HG03565 (cell line): ENCODE data around the gene SMAP1.

Experiments
- ATAC-seq: cut with Tn5 transposase; IDR thresholded peaks from one replicate; pipeline ENCODE4 v1.9.1; 2021; ENCODE audit warnings: mild to moderate bottlenecking, moderate library complexity; ENCODE audit not compliant: unreplicated experiment

Gene SMAP1

DNA sequence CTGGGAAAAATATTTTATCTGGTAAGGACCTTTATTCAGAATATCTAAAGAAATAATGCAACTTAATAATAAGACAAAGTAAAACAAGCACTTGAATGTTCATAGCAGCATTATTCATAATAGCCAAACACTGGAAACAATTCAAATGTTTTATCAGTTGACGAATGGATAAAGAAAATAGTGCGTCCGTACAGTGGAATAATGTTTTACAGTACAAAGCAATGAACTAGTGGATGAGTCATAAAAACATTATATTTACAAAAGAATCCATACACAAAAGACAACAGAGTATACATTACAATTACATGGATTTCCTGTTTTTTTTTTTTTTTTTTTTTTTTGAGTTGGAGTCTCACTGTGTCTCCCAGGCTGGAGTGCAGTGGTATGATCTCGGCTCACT lies 12.7 kb downstream of the SMAP1 start:
- no peak for ATAC-seq

DNA sequence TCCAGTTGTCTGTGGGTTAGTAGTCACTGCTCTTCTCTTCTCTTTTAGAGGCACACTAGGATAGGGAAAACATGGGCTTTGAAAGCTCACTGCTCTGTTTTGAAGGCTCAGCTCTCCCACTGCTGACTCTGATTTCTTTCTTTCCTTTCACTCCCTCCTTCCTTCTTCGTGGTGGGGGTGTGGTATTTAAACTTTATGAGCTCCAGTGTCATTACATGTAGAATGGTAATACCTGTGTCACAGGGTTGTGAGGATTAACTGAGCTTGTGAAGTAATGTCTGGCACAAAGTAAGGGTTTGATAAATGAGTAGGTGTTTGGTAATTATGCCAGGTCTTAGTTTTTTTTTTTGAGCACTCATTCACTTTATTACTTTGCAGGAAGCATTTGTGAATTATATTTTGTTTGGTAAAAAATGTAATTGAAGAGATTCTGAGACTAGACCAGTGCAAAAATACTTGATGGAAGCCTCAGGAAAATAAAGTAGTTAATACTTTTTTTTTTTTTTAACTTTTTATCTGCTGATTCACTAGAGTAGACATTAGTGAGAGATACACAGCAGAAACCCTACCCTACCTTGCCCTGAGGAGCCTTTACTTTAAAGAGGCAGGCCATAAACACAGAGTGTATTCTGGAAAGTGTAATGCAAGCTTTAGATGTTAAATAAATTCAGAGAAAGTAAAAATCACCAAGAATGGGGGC lies 17.3 kb downstream of the SMAP1 start:
- no peak for ATAC-seq

DNA sequence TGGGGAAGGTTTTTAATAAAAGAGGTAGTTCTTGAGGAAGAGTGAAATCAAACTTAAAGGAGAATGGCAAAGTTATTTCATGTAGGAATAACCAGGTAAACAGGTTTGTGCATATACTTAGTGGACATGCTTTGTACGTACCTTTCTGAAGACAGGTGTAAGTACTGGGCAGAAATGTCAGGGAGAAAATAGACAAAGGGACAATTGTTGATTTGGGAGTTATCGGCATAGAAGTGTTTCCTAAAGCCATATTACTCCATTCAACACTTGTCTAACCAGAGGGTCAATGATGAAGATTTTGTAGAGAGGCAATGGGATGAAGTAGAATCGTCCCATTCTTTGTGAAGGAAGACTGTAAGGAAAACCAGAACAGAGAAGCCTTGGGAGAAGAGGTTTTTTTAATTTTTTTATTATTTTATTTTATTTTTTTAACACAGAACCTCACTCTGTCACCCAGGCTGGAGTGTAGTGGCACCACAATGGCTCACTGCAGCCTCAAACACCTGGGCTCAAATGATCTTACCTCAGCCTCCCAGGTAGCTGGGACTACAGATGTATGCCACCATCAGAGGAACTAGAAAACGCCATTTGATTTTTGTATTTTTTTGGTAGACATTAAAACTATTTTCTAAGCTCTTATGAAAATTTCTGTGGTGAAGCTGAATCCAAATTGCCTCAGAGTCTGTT lies 18.0 kb downstream of the SMAP1 start:
- no peak for ATAC-seq

DNA sequence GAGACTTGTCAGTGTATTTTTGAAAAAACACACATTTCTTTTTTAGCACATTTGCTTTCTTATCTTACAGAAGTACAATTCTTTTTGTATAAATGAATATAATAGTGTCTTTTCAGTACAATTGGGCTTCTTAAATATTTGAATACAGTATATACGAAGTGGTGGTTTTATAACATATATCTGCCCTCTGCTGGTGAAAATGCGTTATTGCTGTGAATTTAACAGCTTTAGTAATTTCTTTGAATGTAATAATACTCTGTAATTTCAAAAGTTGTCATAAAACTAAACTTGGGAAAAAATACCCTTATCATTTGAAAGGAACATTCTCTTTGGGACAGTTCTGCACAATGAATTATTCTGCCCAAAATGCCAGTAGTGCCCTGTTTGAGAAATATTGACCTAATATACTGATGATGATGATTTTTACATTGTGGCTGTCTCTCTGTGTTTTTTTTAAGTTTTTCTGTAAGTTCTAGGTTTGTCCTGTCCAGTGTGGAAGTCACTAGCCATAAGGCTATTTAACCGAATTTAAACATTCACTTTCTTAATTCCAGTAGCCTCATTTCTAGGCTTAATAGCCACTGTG lies 19.0 kb downstream of the SMAP1 start:
- ATAC-seq = peak; percentile 71

DNA sequence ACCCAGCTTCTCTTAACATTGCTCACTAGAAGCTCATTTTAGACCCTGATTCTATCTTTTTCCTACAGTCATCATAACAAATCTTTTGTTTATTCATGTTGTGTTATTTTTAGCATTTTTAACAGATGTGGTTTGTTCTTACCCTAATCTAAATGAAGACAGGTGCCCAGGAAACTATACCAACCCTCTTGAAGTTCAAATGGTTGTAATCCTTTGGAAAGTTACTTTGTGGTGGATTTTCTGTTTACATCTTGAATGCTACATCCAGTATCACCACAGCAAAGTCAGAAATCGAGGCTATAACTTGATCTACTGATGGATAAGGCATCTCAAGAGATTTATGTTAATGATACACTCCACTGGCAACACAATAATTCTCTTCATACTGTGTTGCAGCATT lies 26.2 kb downstream of the SMAP1 start:
- ATAC-seq = no peak

DNA sequence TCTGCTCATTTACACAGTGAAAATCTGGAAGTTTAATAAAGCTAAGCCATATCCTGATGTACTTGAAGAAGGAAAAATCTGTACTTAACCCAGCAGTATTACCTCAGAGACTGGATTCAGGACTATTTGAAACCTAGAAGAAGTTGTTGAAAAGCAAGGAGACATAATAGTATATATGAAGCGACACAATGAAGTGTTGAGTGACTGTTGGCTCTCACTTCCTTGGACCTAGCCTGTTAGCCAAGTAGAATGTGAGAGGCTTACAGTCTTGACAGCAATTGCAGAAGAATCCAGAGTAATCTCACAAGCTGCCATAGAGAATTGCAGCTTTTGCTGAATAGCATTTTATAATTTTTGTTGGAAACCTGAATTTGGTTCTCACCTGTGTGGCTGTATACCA lies 26.7 kb downstream of the SMAP1 start:
- no peak for ATAC-seq

DNA sequence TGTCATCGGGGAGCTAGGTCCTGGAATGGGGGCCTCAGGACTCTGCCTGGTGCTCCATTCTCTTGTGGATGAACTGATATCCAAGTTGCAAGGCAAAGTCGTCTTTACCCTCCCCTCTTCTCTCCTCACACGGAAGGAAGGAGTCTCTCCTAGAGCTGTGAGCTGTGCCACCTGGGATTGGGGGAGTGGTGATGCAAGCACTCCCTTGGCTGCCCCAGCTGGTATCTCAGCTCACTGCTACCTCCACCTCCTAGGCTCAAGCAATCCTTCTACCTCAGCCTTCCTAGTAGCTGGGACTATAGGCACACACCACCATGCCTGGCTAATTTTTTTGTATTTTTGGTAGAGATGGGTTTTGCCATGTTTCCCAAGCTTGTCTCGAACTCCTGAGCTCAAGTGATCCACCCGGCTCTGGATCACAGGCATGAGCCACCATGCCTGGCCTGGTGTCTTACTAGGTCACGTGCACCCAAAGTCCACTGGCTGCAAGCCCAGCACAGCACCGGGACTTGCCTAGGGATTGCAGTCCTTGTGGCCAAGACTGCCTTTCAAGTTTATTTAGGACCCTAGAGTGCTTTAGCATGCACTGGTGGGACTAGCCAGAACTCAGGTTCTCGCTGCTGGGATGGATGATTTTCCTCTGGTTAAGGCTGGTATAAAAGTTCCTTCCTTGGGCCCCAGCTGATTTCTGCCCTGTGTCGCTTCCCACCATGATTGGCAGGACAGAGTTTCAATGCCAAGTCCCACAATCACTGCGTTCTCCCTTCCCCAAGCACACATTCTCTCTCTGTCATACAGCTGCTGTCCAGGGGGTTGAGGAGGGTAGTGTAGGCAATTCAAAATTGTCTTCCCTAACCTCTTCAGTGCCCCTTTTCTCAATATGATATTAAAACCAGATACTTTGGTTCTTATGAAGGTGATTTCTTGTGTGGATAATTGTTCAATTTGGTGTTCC lies 33.5 kb downstream of the SMAP1 start:
- no peak for ATAC-seq

DNA sequence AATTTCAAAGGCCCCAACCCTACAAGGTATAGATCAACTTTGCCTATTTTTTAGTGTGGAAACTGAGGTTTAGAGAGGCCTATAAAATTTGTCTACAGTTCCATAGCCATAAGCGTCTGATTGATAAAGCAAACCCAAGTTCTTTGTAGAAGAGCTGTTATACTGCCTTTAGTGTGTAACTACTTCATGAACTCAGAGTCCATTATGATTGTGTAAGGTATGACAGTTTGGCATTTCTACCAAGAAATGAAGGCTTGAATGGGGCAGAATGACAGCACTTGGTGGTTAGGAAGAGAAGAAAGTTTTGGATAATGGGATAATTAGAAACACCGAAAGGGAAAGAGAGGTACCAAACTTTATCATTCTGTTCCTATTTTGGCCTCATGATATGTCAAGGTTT lies 38.1 kb downstream of the SMAP1 start:
- no peak for ATAC-seq

DNA sequence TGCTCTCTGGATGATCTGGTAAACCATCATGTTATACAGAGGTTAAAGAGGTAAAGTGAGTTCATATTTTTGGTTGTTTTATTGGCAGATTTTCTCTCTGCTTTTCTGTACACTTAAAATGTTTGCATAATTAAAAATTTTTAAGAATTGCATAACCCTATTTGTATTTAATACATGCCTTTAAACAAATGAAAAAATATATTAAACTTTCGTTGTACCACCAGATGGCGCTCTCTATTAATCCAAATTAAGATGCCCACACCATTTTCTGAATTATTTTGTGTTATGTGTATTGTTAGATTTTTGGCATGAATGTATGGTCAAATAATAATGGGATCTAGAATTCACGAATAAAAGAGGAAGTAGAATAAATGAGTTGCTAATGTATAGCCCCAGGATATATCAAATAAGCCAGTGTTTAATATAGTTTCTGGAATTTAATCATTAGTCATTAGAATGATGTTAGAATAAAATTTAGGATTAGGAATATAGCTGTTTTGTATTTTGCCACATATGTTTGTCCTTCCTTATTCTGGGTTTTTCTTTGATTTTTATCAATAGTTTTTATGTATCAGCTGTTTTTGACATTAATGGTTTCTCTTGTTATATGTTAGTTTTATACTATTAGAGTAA lies 38.9 kb downstream of the SMAP1 start:
- ATAC-seq = no peak

DNA sequence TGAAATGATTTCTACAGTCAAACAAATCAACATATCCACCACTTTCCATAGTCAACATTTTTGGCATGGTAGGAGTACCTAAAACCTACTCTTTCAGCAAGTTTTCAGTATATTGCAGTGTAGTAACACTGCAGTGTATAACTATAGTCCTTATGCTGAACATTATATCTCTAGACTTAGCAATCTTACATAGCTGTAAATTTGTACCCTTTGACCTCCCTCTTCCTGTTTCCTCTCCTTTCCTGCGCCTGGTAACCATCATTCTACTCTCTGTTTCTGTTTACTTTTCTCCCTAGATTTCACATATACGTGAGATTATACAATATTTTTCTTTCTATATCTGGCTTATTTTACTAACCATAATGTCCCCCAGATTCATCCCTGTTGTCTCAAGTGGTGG lies 40.2 kb downstream of the SMAP1 start:
- ATAC-seq = no peak

DNA sequence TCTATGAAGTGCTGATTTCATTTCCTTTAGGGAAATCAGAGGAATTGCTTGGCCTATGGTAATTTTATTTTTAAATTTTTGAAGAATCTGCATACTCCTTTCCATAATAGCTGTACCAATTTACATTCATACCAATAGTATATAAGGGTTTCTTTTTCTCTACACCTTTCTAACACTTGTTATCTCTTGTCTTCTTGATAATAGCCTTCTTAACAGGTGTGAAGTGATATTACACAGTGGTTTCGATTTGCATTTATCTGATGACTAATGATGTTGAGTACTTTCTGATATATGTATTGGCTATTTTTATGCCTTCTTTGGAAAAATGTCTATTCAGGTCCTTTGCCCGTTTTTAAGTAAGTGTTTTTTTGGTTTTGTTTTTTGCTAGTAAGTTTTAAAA lies 40.8 kb downstream of the SMAP1 start:
- peak; percentile 48 for ATAC-seq

DNA sequence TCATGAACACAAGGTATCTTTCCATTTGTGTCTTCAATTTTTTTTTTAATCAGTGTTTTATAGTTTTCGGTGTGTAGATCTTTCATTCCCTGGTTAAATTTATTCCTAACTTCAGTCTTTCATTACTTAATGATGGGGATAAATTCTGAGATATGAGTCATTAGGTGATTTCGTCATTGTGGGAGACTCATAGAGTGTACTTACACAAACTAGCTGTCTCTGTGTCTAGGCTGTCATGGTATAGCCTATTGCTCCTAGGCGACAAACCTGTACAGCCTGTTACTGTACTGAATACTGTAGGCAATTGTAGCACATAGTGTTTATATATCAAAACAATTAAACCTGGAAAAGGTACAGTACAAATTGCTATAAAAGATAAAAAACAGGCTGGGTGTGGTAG lies 42.1 kb downstream of the SMAP1 start:
- no peak for ATAC-seq

DNA sequence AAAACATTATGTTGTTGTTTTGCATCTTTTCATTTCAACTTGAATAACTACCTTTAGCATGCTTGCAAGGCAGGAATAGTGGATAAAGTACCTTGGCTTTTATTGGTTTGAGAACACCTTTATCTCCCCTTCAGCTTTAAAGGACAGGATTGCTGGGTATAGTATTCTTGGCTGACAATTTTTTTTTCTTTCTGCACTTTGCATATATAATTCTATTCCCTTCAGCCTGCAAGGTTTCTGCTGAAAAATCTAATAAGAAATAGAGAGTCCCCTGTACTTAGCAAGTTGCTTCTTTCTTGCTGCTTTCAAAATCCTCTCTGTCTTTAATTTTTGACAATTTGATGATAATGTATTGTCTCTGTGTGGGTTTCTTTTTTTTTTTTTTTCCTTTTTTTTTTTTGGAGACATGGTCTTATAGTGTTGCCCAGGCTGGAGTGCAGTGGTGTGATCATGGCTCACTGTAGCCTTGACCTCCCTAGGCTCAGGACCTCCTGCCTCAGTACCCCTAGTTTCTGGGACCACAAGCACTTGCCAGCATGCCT lies 47.1 kb downstream of the SMAP1 start:
- ATAC-seq = no peak

DNA sequence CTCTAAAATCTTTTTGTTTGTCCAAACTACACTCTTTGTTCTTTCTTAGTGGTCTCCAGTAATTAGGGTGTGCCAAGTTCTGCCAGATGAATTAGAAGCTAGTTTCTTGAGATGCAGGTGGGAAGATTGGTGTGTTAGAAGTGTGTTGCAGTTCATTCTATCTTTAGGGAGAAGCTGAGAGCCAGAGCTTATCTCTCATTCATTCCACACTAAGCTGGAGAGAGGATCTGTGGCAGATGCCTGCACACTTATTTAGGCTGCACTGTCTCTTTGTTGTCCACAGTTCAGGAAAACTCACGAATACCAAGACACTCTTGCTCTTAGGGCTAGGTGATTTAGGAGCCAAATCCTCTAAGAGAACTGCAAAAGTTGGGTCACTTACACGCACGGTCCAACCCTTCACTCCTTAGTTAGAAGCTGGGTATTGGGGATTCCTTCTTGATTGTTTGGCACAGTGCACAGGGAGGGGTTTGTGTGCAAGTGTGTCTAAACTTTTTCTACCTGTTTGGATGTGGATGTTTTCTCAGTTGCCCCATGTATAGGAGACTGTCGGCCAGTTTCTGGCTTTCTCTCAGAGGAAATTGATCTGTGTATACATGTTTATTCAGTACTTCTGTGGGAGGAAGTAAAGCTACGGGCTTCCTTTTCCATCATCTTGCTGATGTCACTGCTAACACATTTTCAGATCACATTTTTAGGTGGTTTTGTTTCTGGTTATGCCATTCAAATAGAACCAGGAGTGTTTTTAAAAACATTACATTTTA lies 49.5 kb downstream of the SMAP1 start:
- no peak for ATAC-seq

DNA sequence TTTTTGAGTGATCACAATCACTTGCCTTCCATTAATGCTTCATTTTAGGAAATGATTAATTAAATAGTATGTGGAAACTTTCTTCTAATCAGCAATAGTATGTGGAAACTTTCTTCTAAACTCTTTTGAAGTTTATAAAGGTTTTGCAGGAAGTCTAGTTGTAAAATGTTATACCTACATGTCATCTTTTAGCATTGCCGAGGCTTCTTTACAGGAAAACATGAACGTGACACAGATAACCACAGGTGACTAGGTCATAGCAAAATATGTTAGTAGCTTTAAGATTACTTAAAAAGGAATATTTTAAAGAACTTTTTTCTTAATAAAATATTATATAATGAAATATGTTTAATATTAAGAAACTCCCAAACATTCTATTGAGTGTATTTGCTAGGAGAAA lies 56.8 kb downstream of the SMAP1 start:
- ATAC-seq = no peak

DNA sequence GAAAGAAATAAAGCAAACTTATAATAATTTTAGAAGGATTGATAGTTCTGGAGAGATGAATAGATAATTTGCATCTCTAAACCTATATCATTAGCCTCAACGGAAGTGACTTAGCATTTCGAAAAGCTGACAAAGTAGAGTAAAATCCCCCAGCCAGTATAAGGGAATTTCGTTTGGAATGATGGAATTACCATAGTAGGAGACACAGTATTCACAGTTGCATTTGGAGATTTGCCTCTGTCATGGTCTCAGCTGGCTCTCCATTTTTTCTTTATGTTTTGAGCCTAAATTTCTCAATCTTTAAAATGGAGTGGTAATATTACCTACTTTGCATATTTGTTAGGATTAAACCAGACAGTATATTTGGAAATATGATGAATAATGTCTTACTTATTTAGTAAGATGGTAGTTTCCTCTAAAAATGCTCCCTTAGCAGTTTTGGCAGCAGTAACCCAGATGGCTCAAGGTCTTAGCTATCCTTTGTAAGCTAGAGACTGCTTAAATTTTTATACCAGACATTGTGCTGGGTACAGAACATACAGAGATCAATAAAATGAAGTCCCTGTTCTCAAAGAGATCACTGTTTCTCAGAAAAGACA lies 58.2 kb downstream of the SMAP1 start:
- no peak for ATAC-seq

DNA sequence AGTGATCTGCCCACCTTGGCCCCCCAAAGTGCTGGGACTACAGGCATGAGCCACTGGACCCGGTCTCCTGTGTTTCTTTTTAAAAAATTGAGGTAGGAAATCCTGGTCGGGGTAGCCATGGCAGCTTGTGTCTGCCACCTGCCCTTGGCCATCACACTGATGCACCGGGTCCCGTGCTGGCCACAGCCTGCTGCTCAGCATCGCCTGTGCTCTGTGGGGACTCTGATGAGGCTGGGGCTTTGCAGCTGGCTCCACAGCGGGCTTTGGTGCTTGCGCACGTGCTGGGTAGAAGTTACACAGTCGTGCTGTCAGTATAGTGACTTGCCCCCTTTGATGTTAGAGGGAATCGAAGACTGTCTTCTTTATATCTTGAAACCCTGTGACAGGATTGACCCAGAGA lies 66.7 kb downstream of the SMAP1 start:
- no peak for ATAC-seq

DNA sequence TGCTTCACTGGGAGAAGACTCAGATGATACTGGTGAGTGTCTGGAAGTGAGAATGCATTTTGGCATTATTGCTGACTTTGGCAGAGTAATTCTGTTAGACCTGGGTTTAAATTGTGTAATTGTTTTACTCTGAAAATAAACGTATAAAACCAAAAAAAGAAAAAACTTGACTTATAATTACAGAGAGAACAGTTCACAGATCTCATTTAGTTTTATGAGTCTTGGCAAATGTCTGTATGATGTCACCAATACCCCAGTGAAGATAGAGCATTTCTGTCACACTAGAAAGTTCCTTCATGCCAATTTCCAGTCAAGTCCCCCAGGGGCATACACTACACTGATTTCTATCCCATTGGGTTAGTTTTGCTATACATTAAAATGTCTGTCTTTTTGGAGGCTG lies 67.3 kb downstream of the SMAP1 start:
- ATAC-seq = no peak

DNA sequence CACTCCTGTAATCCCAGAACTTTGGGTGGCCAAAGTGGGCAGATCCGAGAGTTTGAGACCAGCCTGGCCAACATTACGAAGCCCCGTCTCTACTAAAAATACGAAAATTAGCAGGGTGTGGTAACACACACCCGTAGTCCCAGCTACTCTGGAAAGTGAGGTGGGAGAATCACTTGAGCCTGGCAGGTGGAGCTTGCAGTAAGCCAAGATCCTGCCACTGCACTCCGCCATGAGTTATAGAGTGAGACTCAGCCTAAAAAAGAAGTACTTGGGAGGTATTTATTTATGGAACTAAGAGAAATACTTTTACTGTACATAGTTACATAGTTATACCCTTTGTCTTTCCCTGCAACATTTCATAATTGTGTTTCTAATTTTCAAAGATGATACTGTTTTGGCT lies 67.8 kb downstream of the SMAP1 start:
- no peak for ATAC-seq
